Hindlimb muscle (tissue), 1 donor: ENCODE data around the gene PLCH1. TPM values are rescaled to one million over a fixed set of nuclear protein-coding genes. Genes with fewer than 3 reads are reported as not detected.

Source experiments
- DNase-seq: peaks from one replicate; pipeline ENCODE4 v3.0.0-alpha.2; 2013
- polyA plus RNA-seq: library from polyadenylated mRNA; unstranded; fragments of 120-200 nt; gene quantifications from one replicate; pipeline ENCODE4 v1.2.1, GENCODE V29; 2013; ENCODE audit not compliant: insufficient read length

PLCH1 gene
- polyA plus RNA-seq, 1 donor = 0.41 TPM

DNA sequence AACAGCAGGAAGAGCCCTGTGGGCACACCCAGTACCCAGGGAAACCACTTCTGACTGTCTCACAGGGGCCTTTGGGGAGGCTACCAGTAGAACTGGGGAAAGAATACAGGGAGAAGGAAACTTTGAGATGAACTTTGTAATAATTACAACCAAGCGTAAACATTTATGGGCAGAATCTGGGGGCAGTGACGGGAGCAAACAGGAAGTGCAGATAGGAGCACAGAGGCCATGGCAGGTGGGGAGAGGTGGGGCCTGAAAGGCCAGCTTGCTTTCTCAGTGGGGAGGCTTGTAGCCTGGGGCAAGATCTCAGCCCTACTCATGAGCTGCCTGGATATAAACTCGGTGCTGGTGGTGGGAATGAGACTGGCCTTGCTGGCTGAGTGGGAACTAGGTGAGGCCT is 209.8 kb downstream of the PLCH1 start:
- DNase-seq = no peak

DNA sequence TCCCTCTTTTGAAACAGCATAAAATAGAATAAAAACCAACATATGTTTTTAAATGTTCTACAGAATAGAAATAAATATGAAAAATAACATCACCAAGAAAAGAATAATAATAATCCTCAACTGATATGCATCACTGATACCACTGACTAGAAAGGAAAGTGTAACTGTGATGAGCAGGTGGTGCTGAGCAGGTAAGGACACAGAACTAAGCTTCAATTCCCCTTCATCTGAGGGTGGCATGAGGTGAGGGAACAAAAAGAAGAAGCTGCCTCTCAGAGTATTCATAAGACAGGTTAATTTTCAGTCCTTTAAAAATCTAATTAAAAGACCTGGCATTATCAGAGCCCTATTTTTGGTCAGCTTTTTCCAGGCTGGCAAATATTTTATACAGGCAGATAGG is 216.3 kb downstream of the PLCH1 start:
- no peak for DNase-seq

DNA sequence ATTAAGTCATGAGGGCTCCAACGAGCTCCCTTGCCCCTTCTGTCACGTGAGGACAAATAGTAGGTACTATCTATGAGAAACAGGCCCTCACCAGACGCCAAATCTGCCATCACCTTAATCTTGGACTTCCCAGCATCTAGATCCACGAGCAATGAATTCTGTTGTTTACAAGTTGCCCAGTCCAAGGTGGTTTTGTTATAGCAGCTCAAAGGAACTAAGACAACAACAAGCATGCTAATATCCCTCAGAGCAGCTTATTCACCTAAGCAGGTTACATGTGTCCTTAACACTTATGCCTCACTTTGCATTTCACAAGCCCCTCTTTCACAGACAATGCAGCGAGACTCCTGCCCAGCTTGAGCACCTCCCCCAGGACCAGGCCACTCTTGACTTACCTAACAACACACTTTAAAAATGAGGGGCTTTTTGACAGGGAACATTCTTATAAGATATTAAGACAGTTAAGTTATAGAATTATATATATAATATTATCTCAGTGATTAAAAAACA is 219.5 kb downstream of the PLCH1 start:
- DNase-seq = no peak

DNA sequence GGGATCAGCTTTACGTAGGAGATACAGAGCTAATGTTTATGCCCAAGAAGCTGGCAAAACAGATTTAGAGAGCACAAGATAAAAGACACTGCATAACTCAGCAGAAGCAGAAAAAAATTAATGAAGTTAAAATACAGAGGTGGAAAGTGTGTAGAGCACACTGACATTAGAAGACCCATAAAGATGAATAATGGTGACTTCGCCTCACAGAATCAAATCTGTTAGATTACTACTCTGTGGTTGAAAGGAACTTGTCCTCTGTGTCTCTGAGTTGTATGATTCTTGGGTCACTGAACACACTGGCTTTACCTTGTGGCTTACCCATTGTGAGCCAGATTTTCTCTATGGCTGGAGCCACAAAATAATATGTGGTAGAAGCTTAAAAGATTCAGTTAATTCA is 224.4 kb downstream of the PLCH1 start:
- no peak for DNase-seq

DNA sequence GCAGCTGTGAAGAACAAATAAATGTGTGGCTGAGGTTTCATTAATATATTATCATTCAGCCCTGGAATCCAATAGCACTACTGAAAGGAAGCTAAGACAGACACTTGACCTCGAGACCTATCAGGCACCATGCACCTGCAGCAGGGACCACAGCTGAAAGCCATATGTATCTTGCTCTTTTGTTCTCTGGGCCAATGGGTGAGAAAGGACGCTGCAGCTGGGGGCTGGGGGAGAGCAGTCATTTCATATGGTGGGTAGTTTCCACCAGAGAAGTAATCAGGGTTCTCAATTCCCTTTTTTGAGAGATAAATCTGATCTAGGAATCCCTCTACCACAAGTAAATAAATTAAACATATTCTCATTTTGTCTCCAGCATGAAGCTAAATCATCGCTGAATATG is 225.8 kb downstream of the PLCH1 start:
- no peak for DNase-seq

DNA sequence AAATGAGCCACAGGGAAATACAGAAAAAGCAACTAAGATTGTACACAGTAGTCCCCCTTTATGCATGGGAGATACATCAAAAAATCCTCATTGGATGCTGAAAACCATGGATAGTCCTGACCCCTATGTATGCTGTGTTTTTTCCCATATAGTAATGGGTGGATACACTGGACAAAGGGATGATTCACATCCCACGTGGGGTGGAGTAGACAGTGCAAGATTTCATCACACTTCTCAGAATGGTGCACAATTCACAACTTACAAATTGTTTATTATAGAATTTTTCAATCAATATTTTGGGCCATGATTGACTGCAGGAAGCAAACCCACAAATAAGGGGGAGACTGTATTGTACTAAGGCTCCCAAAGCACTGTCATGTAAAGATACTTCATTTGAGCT is 227.0 kb downstream of the PLCH1 start:
- no peak for DNase-seq

DNA sequence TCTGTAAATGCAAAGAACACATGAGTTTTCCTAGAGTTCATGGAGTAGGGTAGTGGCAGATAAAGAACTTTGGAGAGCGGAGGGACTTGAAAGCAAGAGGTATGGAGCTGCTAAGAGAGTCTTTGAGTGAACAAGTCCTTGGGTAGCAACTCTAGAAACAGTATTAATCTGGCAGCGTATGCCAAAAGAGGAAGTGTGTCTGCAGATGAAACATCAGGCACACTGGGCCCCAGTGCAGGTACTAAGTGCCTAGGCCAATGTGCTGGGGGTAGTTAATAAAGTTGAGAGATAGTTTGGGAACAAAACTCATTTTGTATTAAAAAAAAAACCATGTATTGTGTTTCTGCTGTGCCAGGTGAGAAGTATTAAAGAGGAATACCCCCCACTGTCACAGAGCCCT is 228.4 kb downstream of the PLCH1 start:
- no peak for DNase-seq

DNA sequence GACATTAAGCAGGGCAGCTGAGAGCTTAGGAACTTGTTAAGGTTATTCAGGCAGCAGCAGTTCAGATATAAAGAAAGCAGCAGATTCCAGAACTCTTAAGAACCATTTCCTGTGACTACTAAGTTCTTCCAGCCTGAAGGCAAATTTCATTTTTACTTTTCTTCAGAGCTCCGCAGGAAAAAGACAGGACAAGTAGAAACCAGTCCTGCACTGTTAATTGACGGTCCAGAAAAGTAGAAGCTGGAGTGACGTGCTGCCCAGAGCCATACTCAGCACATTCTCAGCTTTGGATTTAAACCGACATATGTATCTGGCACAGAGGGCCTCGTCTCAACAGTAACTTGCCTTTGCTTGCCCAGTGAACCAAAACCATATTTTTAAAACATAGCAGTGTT is 232.0 kb downstream of the PLCH1 start:
- no peak for DNase-seq

DNA sequence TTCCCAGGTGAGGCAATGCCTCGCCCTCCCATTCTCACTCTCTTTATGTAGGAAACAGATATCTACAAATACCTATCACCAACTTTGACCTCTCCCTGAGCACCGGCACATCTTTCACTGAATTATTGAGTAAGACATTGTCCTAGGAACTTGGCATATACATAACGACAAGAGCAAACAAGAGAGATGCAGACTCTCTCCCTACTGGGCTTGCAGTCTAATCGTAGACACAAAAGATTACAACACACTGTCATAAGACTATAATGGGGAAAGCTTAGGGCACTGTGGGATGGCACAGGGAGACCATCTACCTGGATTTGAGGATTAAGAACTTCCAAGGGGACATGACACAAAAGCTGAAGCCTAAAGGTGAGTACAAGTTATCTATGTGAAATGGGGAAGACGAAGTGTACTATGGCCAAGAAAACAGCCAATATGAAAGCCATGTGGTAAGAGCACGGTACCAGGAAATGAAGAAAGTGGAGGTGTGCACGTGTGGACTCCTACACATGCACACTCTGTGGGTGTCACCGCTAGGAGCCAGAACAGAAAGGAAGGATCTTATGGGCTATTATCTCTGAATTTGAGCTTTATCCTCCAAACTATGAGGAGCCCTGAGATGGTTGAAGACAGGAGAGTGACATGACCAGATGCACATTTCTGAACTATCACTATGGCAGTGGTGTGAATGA is 232.6 kb downstream of the PLCH1 start:
- DNase-seq = no peak

DNA sequence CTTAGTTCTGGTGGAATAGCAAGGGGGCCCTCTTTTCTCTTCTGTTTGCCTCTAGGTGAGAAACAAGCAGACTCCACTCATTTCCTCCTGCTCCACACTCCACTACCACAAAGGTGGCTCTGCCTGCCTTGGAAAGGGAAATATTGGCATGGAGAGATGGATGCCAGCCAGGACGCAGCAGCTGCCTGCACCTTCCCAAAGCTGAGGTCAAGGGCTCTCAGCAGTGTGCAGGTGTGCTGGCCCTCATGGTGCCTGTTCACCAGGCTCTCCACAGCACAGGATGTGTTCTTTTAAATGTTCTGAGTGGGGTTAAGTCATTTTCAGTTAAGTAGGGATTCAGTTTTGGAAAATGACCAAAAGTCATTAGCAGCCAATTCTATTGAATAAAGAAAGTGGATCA is 240.2 kb downstream of the PLCH1 start:
- DNase-seq = no peak

DNA sequence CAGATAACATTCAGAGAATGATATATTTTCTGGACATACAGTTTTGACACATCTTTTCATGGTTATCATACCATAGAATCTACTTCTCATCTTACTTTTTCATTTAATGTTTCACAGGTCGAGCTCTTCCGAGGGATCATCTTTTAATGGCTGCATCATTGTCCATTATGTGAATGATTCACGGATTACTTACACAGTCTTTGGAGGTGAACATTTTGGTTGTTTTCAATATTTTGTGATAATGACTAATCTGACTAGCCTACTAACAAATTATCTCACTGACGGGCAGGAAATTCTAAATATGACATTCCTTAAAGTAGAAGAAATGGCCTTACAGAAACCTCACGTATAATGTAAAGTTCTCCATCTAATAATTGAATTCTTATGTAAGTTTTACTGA is 242.2 kb downstream of the PLCH1 start:
- DNase-seq = no peak

DNA sequence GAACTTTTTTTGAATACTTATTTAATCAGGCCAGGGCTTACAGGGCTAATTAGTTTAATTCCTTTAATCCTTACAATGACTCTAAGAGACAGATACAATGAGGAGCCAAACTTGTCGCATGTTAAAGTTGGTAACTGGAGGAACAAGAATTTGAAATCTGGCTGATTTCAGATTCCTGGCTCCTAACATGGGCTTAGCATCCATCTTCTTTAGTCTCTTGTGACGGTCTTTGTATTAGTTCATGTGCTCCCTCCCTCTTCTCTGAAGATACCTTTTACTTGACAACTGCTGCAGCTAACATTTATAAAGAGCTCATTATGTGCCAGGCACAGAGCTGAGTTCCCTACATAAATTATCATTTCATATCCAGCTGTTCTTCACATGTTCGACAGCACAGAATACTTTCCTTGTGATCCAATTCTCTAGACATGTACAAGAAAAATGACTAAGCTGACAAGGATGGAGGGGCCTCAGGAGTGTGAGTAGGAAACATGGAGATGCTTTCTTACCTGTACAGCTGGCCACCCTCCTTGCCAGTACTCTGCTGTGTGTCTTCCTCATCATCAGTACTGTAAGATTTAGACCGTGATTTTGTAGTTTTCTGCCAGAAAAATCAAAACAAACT is 244.6 kb downstream of the PLCH1 start:
- no peak for DNase-seq

DNA sequence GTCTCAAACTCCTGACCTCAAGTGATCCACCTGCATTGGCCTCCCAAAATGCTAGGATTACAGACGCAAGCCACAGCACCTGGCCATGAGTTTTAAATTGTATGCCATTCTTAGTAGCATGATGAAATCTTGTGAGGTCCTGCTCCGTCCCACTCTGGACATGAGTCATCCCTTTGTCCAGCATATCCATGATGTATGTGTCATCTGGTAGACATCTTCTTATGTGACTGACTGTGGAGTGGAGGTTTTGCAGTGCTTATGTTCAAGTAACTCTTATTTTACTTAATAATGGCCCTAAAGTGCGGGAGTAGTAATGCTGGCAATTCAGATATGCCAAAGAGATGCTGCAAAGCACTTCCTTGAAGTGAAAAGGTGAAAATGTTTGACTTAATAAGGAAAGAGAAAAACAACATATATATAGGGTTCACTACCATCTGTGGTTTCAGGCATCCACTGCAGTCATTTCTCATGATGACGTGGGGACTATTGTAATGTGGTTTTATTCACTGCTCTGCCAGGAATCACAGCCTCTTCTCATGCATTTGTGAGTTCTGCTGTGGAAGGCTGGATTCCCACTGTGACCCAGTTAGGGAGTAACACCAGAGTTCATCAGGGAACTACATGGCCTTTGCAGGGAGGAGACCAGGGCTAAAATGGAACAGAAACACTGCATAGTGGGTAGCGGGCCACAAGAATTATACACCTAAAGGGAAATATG is 246.8 kb downstream of the PLCH1 start:
- no peak for DNase-seq

DNA sequence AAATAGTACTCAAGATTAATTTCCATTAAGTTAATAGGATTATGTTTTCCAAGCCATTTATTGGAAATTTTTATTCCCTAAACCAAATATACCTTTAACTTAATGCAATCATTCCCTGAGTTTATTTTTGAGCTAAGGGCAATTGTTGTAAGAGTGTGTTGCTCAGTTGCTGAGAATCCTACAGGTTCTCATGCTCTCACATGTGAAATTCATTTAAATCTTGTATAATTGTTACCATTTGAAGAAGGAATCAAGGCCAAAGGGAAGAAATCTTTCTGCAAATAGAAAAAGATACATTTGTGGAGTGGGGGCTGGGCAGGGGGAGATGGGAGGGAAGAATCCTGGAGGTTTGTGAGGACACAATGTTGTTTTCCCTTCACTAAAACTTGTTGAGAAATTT is 248.7 kb downstream of the PLCH1 start:
- DNase-seq = no peak

DNA sequence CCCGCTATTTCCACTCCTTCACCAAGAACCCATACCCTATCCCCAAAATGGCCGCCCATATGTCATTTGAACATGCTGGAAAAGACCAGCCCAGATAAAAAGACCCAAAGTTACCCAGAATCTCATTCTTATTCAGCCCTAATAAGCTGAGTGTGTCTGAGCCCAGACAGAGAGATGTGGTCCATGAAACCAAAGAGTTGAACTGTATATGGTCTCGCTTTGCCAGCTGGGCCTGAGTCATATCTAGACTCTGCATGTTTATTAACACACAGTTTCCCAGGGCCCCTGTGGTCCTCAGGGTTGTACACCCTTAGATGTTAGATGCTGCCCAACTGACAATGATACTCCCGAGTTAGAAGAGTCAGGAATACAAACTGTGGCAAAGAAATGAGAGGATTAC is 249.5 kb downstream of the PLCH1 start:
- no peak for DNase-seq

DNA sequence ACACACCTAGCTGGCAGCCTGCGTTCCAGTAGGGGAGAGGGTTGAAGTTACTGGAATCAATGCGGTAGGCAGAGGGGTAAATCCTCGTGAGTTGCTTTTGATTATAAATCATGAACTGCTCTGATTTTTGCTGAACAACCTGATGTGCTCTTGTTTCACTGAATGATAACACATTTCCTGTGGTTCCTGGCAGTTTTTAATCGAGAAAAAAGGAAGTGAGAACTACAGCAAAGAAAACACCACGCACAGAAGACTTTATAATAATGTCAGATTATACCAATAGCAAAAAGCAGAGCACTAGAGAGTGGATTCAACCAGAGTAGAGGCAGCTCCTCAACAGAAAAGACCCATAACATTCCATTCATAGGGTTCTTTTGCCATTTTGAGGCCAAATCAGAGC is 250.5 kb downstream of the PLCH1 start:
- DNase-seq = no peak

DNA sequence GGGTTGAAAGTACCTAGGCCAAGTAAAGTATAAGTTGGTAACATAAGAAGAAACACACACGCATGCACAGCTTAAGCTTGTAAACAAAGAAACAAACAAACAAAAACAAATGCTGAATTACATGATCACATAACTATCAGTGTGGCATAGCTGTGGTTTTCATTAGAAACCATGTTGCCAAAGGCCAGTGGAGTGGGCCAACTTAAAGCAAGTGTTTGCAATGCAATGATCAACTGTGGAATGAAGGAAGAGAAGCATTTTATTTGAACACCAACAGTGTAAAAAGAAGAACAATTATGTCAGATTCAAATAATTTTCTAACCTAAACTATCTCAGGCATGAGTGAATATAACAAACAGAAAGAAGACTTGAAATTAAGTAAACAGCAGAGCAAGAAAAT is 252.0 kb downstream of the PLCH1 start:
- no peak for DNase-seq

DNA sequence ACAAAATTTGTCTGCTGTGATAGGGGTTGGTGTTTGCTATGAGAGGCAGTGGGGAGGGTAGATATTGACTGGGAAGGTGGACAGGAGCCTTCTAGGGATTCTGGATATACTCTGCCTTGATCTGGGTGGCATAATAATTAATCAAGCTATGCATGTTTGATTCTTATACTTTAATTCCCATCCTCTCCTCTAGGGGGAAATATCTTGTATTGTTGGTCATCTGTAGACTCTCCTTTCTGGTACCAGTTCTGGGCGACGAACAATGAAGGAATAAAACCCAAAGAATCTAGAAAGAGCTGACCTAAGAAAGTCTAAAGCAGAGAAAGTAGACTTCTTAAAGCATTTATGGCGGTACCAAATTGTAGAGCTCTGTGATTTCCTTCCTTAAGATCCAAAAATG is 253.2 kb downstream of the PLCH1 start:
- DNase-seq = no peak

DNA sequence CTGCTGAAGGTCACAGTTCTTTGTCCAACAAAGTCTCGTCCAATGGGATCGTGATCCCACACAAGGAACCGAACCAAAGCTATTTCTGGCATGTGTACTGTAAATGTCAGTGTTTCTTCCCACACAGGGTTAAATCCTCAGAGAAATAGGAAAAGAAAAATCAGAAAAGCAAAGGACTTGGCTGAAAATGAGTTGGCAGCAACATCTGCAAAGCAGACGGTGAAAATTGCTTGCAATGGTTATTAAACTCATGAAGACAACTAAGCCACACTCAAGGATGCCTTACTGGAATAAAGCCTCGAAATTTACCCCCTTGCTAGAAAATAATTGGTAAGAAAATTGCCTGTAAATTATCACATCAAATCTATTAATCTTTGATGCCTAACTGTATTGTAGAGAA is 256.2 kb downstream of the PLCH1 start:
- no peak for DNase-seq

DNA sequence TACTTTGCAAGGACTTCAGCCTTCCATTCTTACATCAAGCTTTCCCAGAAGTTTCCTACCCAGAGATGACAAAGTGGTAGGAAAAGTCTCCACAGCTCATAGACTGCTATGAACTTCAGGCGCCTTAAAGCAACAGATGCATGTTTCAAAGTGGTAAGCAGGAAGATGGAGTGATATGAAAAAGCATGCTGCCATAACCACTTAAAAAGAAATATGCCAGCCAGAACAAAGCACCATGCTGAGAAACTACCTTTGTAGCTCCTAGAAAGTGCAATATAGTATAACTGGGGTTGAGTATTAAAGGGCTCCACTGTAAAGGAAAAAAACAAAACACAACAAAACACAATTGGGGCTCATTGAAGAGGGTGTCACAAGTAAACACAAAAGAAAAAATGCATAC is 259.0 kb downstream of the PLCH1 start:
- no peak for DNase-seq

DNA sequence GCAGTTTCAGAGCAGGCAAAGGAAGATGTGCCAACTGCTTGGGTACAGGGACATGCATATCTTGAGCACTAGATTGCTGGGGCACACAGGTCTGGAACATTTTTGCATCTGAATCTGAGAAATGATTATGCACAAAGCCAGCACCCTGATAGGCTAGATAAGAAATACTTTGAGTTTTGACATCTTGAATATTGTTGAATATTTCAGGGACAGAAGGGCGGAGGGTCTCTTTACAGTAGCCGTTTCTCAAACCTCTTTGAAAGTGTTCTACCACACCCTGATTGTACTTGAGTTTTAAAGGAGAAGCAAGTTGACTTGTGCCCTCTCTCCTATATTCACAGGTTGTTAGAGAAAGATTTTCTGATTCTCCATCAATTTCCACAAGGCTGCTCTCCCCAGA is 263.3 kb downstream of the PLCH1 start:
- no peak for DNase-seq

DNA sequence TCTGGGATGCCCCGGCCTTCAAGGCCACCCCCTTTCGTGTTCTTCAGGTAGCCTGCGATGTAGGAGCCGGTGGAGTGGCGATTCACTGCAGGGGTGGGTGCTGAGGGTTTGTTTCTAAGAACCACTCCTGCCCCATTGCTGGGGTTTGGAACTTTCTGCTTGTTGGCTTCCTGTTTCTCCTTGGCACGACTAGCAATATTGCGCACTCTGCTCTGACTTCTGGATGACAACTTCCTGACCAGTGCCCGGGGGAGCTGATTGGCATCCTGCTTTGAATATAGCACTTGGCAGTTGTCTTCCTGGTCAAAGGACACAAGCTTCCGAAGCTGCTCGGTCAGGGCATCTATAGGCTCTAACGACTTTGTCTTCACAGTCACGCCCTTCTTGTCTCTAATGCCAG is 263.8 kb downstream of the PLCH1 start:
- DNase-seq = no peak

DNA sequence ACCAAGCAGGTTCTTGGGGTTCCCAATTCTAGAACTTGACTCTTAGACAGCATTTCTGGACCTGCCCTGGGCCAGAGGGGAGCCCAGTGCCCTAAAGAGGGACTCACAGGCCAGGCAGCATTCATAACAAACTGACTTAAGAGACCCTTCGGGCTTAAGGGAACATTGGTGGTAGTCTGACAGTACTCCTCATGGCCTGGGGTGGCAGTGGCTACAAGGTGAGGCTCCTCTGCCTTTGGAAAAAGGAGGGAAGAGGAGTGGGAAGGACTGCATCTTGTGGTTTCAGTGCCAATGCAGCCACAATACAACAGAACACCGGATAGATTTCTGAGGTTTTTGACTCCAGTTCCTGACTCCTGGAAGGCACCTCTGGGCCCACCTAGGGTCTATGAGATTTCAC is 279.2 kb downstream of the PLCH1 start:
- DNase-seq = no peak

DNA sequence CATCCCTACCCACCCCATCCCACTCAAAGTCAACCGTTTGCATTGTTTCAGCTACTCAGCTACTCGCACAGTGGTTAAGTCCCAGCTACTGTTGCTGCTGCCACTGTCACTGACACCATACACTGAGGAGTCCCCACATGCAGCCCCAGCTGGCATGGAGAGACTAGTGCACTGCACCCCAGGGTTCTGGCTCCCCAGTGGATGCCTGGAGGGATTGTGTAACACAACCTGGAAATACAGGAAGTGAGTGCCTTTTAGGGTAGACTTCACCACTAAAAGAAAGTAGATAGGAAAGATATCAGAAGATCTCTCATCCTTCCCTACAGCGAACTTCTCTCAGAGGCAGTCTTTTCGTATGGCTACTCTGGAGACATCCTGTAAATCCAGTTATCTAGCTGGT is 282.2 kb downstream of the PLCH1 start:
- no peak for DNase-seq
